Psoas muscle (tissue), 8 donors: ENCODE results near the gene RITA1. TPM values are rescaled to one million over a fixed set of nuclear protein-coding genes. Genes with fewer than 3 reads are reported as not detected.

ENCODE experiments used
- ATAC-seq, 4 donors: fragments of 200-7000 bp; cut with Tn5 transposase; one replicate each; pipeline ENCODE4 v1.9.1; 2020; ENCODE audit warnings: moderate library complexity in 3 of 4, mild to moderate bottlenecking in 2 of 4
- DNase-seq, 2 donors: peaks; one replicate each; pipeline ENCODE4 v3.0.0-alpha.2; 2020
- H3K27ac ChIP-seq: fragments of 200-600 bp; one replicate; pipeline ENCODE4 v1.8.0; 2022
- H3K27me3 ChIP-seq, 3 donors: fragments of 200-600 bp in 1 of 3; one replicate each; pipeline versions ENCODE4 v1.6.1 to v1.8.0; 2013 to 2022; ENCODE audit warnings: low read length in 2 of 3, mild to moderate bottlenecking in 2 of 3, moderate library complexity in 1 of 3; ENCODE audit not compliant: insufficient read depth in 3 of 3
- H3K36me3 ChIP-seq, 2 donors: fragments of 200-600 bp in 1 of 2; one replicate each; pipeline versions ENCODE4 v1.6.1 to v1.8.0; 2013 to 2022; ENCODE audit warnings: low read depth in 1 of 2, mild to moderate bottlenecking in 1 of 2, moderate library complexity in 1 of 2; ENCODE audit not compliant: insufficient read depth in 1 of 2
- H3K4me1 ChIP-seq: fragments of 200-600 bp; one replicate; pipeline ENCODE4 v1.8.0; 2022
- H3K4me3 ChIP-seq: fragments of 200-600 bp; one replicate; pipeline ENCODE4 v1.8.0; 2022; ENCODE audit warnings: mild to moderate bottlenecking
- H3K9me3 ChIP-seq: fragments of 200-600 bp; one replicate; pipeline ENCODE4 v1.8.0; 2022
- CTCF ChIP-seq: fragments of 200-600 bp; IDR thresholded peaks from one replicate; pipeline ENCODE4 v1.8.0; 2022; ENCODE audit warnings: antibody characterized with exemption
- WGBS, 3 donors: extraction: QIAGEN DNeasy Blood & Tissue Kit; methylation state at CpG; one replicate each; pipeline versions ENCODE4 v1.1.6 to v1.1.7; 2013; 5-methylcytosine and 5-hydroxymethylcytosine counted together
- intact Hi-C, 2 donors: fragments of 100-400 bp; cut with DNase I; formaldehyde crosslinking; loops; one replicate each; pipeline versions ENCODE4 v1.11.0 to v1.14.2; 2022
- polyA plus RNA-seq, 3 donors: library from polyadenylated mRNA; stranded (reverse); fragments of 200-250 nt; gene quantifications; one replicate each; pipeline ENCODE4 v1.2.3, GENCODE V29; 2013
- total RNA-seq, 4 donors: library from RNA; stranded (reverse); fragmentation: NEBNext Ultra II Directional in 2 of 4; extraction: Animal tissue kit (Norgen Biotek cat#: 25700) in 2 of 4; gene quantifications; one replicate each; pipeline versions ENCODE4 v1.2.1 to v1.2.4, GENCODE V29; 2021 to 2023
- donor health status: healthy with polysubstance abuse.
- donor health status: DM: no; HTN: no; CAD: no; lungs with moderate emphysema.
- donor health status: Bipolar disorder and iron deficiency.
- donor health status: healthy.
- donor health status: DM: yes; HTN: yes; CAD: no.
- donor health status: DM: no; HTN: no; CAD: no.
- donor health status: DM: no; HTN: no; CAD: no.
- donor health status: DM: yes; HTN: yes; CAD: no.

Gene RITA1
- total and polyA plus RNA-seq, 7 donors: 13.0 to 28.5 (median 15.3) TPM

GRCh38 chr12:113152835-113153814 is 32.4 kb upstream of the RITA1 start:
- Histone ChIP-seq H3K4me1 (peaks cover 8% of the 10 kb centered on the region), H3K36me3 (peaks cover 2 to 9% of the 10 kb centered on the region in 2 donors), H3K27me3 (peaks cover 0 to 59% (median 9%) of the 10 kb centered on the region in 3 donors), H3K27ac (no peak overlapping the region), H3K9me3 (no peaks in the 10 kb centered on the region), H3K4me3 (peak overlapping the region; percentile 50)
- TF ChIP-seq CTCF: no peak
- intact Hi-C loops: loop anchor here (5.0 to 10.0 kb wide), 2 partner anchors 98 to 106 kb away; partner anchors contain the start of gene DTX1 (in 1 of the 2)
- peak; percentile 70 to 76 (median 72) for ATAC-seq
- DNase-seq: peak; percentile 62 to 75
- WGBS, 3 donors: 7 to 8% (median 7%) methylated on average over 69 to 70 of the region's 70 CpGs

GRCh38 chr12:113154351-113154973 is 31.1 kb upstream of the RITA1 start:
- intact Hi-C loops: loop anchor here (5.0 to 10.0 kb wide), 2 partner anchors 100 to 107 kb away; partner anchors contain the start of gene DTX1 (in 1 of the 2)
- Histone ChIP-seq H3K36me3 (peaks cover 3 to 22% of the 10 kb centered on the region in 2 donors), H3K4me3 (no peak overlapping the region), H3K27ac (no peak overlapping the region), H3K4me1 (peaks cover 8% of the 10 kb centered on the region), H3K9me3 (no peaks in the 10 kb centered on the region), H3K27me3 (peaks cover 0 to 59% (median 9%) of the 10 kb centered on the region in 3 donors)
- ATAC-seq (no peak), DNase-seq (no peak)
- TF ChIP-seq CTCF: no peak
- WGBS, 3 donors: 3 to 4% (median 4%) methylated on average over 41 to 51 of the region's 51 CpGs

GRCh38 chr12:113155060-113155459 is 30.5 kb upstream of the RITA1 start:
- DNase-seq (no peak), ATAC-seq (no peak)
- Histone ChIP-seq H3K4me3 (no peak overlapping the region), H3K9me3 (no peaks in the 10 kb centered on the region), H3K36me3 (peaks cover 5 to 28% of the 10 kb centered on the region in 2 donors), H3K27me3 (peaks cover 0 to 55% (median 9%) of the 10 kb centered on the region in 3 donors), H3K27ac (no peak overlapping the region), H3K4me1 (peaks cover 8% of the 10 kb centered on the region)
- 64 to 76% (median 66%) methylated on average over 12 of the region's 12 CpGs for WGBS, 3 donors
- no peak for TF ChIP-seq CTCF
- intact Hi-C loops: loop anchor here in 1 of 2 donors (10.0 kb wide), 1 partner anchor 100 kb away; the partner anchor contains the start of gene DTX1

- intact Hi-C loops: loop anchor here in 1 of 2 donors (10.0 kb wide), 1 partner anchor 101 kb away; the partner anchor contains the start of gene DTX1
- Histone ChIP-seq H3K27ac (no peak overlapping the region), H3K4me3 (no peak overlapping the region), H3K27me3 (peaks cover 0 to 49% (median 4%) of the 10 kb centered on the region in 3 donors), H3K36me3 (peaks cover 6 to 34% of the 10 kb centered on the region in 2 donors), H3K9me3 (no peaks in the 10 kb centered on the region), H3K4me1 (peaks cover 8% of the 10 kb centered on the region)
- WGBS, 3 donors: 58 to 71% (median 61%) methylated on average over 7 of the region's 7 CpGs
- no peak for TF ChIP-seq CTCF
- no peak for ATAC-seq
- no peak for DNase-seq
Observed at GRCh38 chr12:113155646-113156045, 29.9 kb upstream of the RITA1 start.
